Measurements from ENCODE around the gene LAMB4. TPM values are rescaled to one million over a fixed set of nuclear protein-coding genes. Genes with fewer than 3 reads are reported as not detected.
A peak's percentile ranks its signal among the peaks of the same experiment; 100 is the strongest.

LAMB4 gene
- total and polyA plus RNA-seq, 2 donors, result 0.42 to 0.52 TPM

DNA sequence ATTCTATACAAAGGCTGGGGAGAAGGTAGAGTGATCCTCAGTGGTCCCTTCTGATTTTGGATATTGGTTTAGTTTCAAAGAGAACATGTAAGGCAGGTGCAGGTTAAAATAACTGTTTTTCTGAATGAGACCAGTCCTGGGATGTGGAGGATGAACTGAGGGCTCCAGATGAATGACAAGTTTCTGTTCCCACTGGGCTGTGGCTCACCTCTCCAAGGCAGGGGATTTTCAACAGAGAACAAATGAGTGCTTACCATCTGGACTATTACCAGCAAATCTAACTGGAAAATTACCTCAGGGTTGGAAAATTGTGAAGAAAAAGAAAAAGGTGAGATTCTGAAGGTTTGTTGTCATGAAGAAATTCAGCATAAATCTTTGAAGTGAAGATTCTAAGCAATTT, 8.0 kb downstream of the LAMB4 start:
- no peak overlapping the region for H3K27ac ChIP-seq (ENCODE audit: low read depth in 1 of 2, low read length in 1 of 2)
- no peaks in the 10 kb centered on the region for H3K4me1 ChIP-seq (ENCODE audit: control insufficient read depth in 2 of 2, insufficient read depth in 2 of 2, low read length in 2 of 2)
- H3K4me3 ChIP-seq (ENCODE audit: low read length in 2 of 2), result no peak overlapping the region
- H3K36me3 ChIP-seq (ENCODE audit: control insufficient read depth in 2 of 2, insufficient read depth in 2 of 2, low read length in 1 of 2), result no peaks in the 10 kb centered on the region
- H3K27me3 ChIP-seq (ENCODE audit: control insufficient read depth in 2 of 2, insufficient read depth in 1 of 2, low read length in 1 of 2), result no peaks in the 10 kb centered on the region
- H3K9me3 ChIP-seq (ENCODE audit: control insufficient read depth in 2 of 2, insufficient read depth in 1 of 2, low read length in 1 of 2), result no peaks in the 10 kb centered on the region
- no peak for DNase-seq (ENCODE audit: low read depth in 6 of 9, low spot score in 9 of 9)

DNA sequence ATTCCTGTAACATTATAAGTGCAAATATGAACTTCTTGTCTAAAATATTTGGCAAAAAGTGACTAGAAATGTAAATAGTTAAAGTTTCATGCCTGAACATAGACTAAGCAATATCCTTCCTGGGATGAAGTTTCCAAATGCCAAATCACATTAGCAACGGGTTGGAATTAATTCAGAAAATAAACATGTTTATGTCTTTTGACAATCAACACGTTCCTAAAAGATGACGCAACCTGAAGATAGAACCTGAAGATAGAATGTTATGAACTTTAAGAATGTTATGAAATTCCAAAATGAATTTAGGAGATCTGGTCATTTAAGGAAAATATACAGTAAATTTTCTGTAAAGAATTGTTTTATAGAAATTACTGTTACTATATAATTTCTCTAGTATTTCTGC, 9.2 kb downstream of the LAMB4 start:
- H3K27ac ChIP-seq (ENCODE audit: low read depth in 1 of 2, low read length in 1 of 2), result no peak overlapping the region
- no peaks in the 10 kb centered on the region for H3K4me1 ChIP-seq (ENCODE audit: control insufficient read depth in 2 of 2, insufficient read depth in 2 of 2, low read length in 2 of 2)
- no peak overlapping the region for H3K4me3 ChIP-seq (ENCODE audit: low read length in 2 of 2)
- no peaks in the 10 kb centered on the region for H3K36me3 ChIP-seq (ENCODE audit: control insufficient read depth in 2 of 2, insufficient read depth in 2 of 2, low read length in 1 of 2)
- WGBS, result 92% methylated on average over 3 of the region's 3 CpGs
- H3K9me3 ChIP-seq (ENCODE audit: control insufficient read depth in 2 of 2, insufficient read depth in 1 of 2, low read length in 1 of 2), result no peaks in the 10 kb centered on the region
- H3K27me3 ChIP-seq (ENCODE audit: control insufficient read depth in 2 of 2, insufficient read depth in 1 of 2, low read length in 1 of 2), result no peaks in the 10 kb centered on the region
- DNase-seq (ENCODE audit: low read depth in 6 of 9, low spot score in 9 of 9), result no peak

DNA sequence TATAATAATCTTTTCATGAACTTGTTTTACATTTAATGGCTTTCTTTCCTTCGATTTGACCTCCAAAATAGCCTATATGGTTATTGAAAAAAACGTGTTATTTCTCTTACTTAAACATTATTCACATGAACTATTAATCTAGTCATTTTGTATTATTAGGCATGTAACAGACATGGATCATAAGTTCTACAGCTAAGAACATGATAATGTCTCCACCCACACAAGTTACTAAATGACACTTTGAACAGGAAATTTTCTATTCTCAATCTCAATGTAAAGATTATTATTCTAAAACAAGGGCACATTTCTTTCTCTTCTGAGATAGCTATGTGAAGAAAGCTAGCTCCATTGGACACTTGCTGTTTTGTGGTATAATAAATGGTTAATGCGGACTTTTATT, 10.0 kb downstream of the LAMB4 start:
- Histone ChIP-seq H3K4me1 (ENCODE audit: control insufficient read depth in 2 of 2, insufficient read depth in 2 of 2, low read length in 2 of 2) (no peaks in the 10 kb centered on the region), H3K27ac (ENCODE audit: low read depth in 1 of 2, low read length in 1 of 2) (no peak overlapping the region), H3K9me3 (ENCODE audit: control insufficient read depth in 2 of 2, insufficient read depth in 1 of 2, low read length in 1 of 2) (no peaks in the 10 kb centered on the region), H3K36me3 (ENCODE audit: control insufficient read depth in 2 of 2, insufficient read depth in 2 of 2, low read length in 1 of 2) (no peaks in the 10 kb centered on the region), H3K27me3 (ENCODE audit: control insufficient read depth in 2 of 2, insufficient read depth in 1 of 2, low read length in 1 of 2) (no peaks in the 10 kb centered on the region), H3K4me3 (ENCODE audit: low read length in 2 of 2) (no peak overlapping the region)
- no peak for DNase-seq (ENCODE audit: low read depth in 6 of 9, low spot score in 9 of 9)
- 91% methylated on average over 3 of the region's 3 CpGs for WGBS

DNA sequence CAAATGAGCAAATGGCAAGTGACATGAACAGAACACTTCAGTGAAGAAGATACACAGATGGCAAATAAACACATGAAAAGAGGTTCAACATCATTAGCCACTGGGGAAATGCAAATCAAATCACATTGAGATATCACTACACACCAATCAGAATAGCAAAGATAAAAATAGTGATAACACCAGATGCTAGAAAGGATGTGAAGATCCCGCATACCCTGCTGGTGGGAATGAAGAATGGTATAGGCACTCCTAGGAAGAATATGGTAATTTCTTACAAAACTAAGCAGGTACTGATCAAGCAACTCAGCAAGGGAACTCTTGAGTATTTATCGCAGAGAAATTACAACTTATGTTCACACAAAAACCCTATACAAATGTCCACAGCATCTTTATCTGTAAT, 11.2 kb downstream of the LAMB4 start:
- WGBS, result 98% methylated on average over 2 of the region's 2 CpGs

DNA sequence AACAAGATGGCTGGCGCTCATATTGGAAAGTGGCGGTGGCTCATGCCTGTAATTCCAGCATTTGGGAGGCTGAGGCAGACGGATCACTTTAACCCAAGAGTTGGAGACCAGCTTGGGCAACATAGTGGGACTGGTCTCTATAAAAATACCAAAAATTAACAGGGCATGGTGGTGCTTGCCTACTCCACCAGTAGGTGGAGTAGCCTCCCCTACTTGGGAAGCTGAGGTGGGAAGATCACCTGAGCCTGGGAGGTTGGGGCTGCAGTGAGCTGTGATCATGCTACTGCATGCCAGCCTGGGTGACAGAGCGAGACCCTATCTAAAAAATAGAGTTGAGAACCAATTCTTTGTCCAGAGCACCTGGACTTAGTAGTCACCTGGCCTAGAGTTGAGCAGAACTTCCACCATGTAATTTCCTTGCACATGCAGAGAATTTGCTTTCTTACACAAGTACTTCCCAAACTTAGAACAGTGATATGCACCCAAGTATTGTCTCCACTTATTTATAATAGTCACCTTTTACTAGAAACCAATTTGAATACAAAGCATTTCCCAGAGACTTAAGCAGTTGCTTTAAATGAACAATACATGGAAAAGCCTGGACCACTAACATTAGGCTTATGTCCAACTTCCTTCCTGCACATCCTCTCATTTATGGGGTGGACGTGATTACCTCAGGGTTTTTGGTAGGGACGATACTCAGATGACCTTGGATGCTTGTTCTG, 15.9 kb downstream of the LAMB4 start:
- no peak overlapping the region for H3K4me3 ChIP-seq (ENCODE audit: low read length in 2 of 2)
- no peaks in the 10 kb centered on the region for H3K36me3 ChIP-seq (ENCODE audit: control insufficient read depth in 2 of 2, insufficient read depth in 2 of 2, low read length in 1 of 2)
- peak in 2 of 9 donors; percentile 30 to 33 for DNase-seq (ENCODE audit: low read depth in 6 of 9, low spot score in 9 of 9)
- no peaks in the 10 kb centered on the region for H3K4me1 ChIP-seq (ENCODE audit: control insufficient read depth in 2 of 2, insufficient read depth in 2 of 2, low read length in 2 of 2)
- 89% methylated on average over 6 of the region's 6 CpGs for WGBS
- no peaks in the 10 kb centered on the region for H3K27me3 ChIP-seq (ENCODE audit: control insufficient read depth in 2 of 2, insufficient read depth in 1 of 2, low read length in 1 of 2)
- H3K27ac ChIP-seq (ENCODE audit: low read depth in 1 of 2, low read length in 1 of 2), result no peak overlapping the region
- no peaks in the 10 kb centered on the region for H3K9me3 ChIP-seq (ENCODE audit: control insufficient read depth in 2 of 2, insufficient read depth in 1 of 2, low read length in 1 of 2)

More for the DNA sequence above, 11.2 kb downstream of the LAMB4 start:
- no peak for DNase-seq (ENCODE audit: low read depth in 6 of 9, low spot score in 9 of 9)
- Histone ChIP-seq H3K9me3 (ENCODE audit: control insufficient read depth in 2 of 2, insufficient read depth in 1 of 2, low read length in 1 of 2) (no peaks in the 10 kb centered on the region), H3K36me3 (ENCODE audit: control insufficient read depth in 2 of 2, insufficient read depth in 2 of 2, low read length in 1 of 2) (no peaks in the 10 kb centered on the region), H3K27me3 (ENCODE audit: control insufficient read depth in 2 of 2, insufficient read depth in 1 of 2, low read length in 1 of 2) (no peaks in the 10 kb centered on the region), H3K4me1 (ENCODE audit: control insufficient read depth in 2 of 2, insufficient read depth in 2 of 2, low read length in 2 of 2) (no peaks in the 10 kb centered on the region), H3K4me3 (ENCODE audit: low read length in 2 of 2) (no peak overlapping the region), H3K27ac (ENCODE audit: low read depth in 1 of 2, low read length in 1 of 2) (no peak overlapping the region)

DNA sequence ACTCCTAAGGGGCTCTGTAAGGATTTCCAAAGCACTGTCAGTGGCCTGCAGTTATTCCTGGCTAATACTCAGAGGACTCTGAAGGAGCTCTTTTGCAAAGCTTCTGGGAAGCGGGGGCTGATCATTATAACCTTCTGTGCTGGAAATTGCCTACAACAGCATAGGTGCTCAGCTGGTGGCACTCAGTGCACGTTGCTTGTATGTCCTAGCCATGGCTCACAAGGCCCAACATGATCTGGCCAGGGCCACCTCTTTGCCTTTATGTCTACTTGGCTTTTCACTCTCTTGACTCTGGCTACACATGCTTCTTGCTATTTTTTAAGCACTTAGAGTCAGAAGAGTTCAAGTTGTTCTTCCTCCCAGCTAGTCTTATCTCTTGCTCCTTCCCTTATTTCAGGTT, 17.5 kb downstream of the LAMB4 start:
- H3K27me3 ChIP-seq (ENCODE audit: control insufficient read depth in 2 of 2, insufficient read depth in 1 of 2, low read length in 1 of 2), result no peaks in the 10 kb centered on the region
- no peak for DNase-seq (ENCODE audit: low read depth in 6 of 9, low spot score in 9 of 9)
- 90% methylated on average over 2 of the region's 2 CpGs for WGBS

DNA sequence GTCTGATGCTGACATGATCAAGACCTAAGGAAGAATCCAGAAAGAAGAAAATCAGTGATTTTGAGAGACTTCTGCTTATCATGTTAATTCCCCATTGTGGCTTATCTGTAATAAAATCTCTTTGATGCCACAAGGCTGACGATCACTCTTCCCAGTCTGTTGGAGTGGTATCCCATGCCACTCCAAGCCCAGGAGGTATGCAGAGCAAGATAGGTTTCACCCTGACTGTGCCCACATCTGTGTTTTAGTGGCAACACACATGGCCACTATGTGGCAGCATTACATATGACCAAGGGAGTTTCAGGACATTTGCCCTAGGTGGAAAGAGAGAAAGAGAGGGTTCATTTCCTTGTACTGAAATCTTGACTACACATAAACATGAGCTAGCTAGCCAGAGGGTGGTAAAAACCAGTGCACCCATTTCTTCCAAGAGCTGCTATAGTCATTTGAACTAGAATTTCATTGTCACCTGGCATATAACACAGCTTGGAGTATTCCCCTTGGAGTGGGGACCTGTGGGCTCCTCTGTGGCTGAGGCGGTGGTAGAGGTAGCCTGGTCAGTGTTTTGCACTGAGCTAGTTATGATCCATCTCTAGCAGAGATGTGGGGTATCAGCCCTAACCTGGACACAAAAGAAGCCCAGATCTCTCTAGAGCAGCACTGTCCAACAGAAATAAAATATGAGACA, 20.8 kb downstream of the LAMB4 start:
- Histone ChIP-seq H3K27ac (ENCODE audit: low read depth in 1 of 2, low read length in 1 of 2) (no peak overlapping the region), H3K9me3 (ENCODE audit: control insufficient read depth in 2 of 2, insufficient read depth in 1 of 2, low read length in 1 of 2) (no peaks in the 10 kb centered on the region), H3K4me3 (ENCODE audit: low read length in 2 of 2) (no peak overlapping the region), H3K36me3 (ENCODE audit: control insufficient read depth in 2 of 2, insufficient read depth in 2 of 2, low read length in 1 of 2) (no peaks in the 10 kb centered on the region), H3K27me3 (ENCODE audit: control insufficient read depth in 2 of 2, insufficient read depth in 1 of 2, low read length in 1 of 2) (no peaks in the 10 kb centered on the region), H3K4me1 (ENCODE audit: control insufficient read depth in 2 of 2, insufficient read depth in 2 of 2, low read length in 2 of 2) (no peaks in the 10 kb centered on the region)
- 62% methylated on average over 2 of the region's 2 CpGs for WGBS
- peak in 1 of 9 donors; percentile 21 for DNase-seq (ENCODE audit: low read depth in 6 of 9, low spot score in 9 of 9)

More for the DNA sequence above, 17.5 kb downstream of the LAMB4 start:
- no peaks in the 10 kb centered on the region for H3K4me1 ChIP-seq (ENCODE audit: control insufficient read depth in 2 of 2, insufficient read depth in 2 of 2, low read length in 2 of 2)
- H3K36me3 ChIP-seq (ENCODE audit: control insufficient read depth in 2 of 2, insufficient read depth in 2 of 2, low read length in 1 of 2), result no peaks in the 10 kb centered on the region
- no peak overlapping the region for H3K4me3 ChIP-seq (ENCODE audit: low read length in 2 of 2)
- no peaks in the 10 kb centered on the region for H3K9me3 ChIP-seq (ENCODE audit: control insufficient read depth in 2 of 2, insufficient read depth in 1 of 2, low read length in 1 of 2)
- no peak overlapping the region for H3K27ac ChIP-seq (ENCODE audit: low read depth in 1 of 2, low read length in 1 of 2)

DNA sequence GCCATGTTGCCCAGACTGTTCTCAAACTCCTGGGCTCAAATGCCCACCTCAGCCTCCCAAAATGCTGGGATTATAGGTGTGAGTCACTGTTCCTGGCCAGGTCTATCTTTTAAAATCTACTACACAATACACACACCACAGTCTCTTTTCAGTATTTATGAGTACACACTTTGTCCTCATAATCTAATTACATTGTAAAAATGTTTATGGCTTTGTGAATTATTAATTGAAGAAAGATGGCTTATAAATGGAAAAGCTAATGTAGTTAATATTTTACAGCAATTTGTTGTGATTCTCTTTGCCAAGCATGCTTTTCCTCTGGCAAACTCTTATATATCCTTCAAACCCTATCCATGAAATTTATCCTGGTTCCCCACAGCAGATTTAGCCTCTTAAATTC, 22.0 kb downstream of the LAMB4 start:
- H3K9me3 ChIP-seq (ENCODE audit: control insufficient read depth in 2 of 2, insufficient read depth in 1 of 2, low read length in 1 of 2), result no peaks in the 10 kb centered on the region
- H3K27ac ChIP-seq (ENCODE audit: low read depth in 1 of 2, low read length in 1 of 2), result no peak overlapping the region
- no peaks in the 10 kb centered on the region for H3K4me1 ChIP-seq (ENCODE audit: control insufficient read depth in 2 of 2, insufficient read depth in 2 of 2, low read length in 2 of 2)
- H3K27me3 ChIP-seq (ENCODE audit: control insufficient read depth in 2 of 2, insufficient read depth in 1 of 2, low read length in 1 of 2), result no peaks in the 10 kb centered on the region
- no peak for DNase-seq (ENCODE audit: low read depth in 6 of 9, low spot score in 9 of 9)
- H3K4me3 ChIP-seq (ENCODE audit: low read length in 2 of 2), result no peak overlapping the region
- H3K36me3 ChIP-seq (ENCODE audit: control insufficient read depth in 2 of 2, insufficient read depth in 2 of 2, low read length in 1 of 2), result no peaks in the 10 kb centered on the region

DNA sequence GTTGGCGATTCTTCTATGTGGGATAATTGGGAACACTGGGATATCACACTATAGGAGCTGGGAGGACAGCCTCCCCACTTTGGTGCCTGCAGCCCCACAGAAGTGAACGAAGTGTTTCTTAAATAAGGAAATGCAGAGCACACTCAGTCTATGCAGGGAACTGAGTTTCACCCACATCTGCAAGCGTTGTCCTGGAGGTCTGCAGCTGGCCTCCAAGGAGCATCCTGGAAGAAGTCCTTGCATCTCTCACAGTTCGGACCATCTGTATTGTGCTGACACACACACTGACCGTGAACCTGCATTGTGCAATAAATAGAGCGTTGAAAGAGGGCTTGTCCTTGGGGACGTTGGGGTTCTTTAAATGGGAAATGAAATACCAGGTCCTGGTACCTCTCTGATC, 25.8 kb downstream of the LAMB4 start:
- Histone ChIP-seq H3K27me3 (ENCODE audit: control insufficient read depth in 2 of 2, insufficient read depth in 1 of 2, low read length in 1 of 2) (no peaks in the 10 kb centered on the region), H3K27ac (ENCODE audit: low read depth in 1 of 2, low read length in 1 of 2) (no peak overlapping the region), H3K4me3 (ENCODE audit: low read length in 2 of 2) (no peak overlapping the region), H3K9me3 (ENCODE audit: control insufficient read depth in 2 of 2, insufficient read depth in 1 of 2, low read length in 1 of 2) (no peaks in the 10 kb centered on the region), H3K4me1 (ENCODE audit: control insufficient read depth in 2 of 2, insufficient read depth in 2 of 2, low read length in 2 of 2) (no peaks in the 10 kb centered on the region), H3K36me3 (ENCODE audit: control insufficient read depth in 2 of 2, insufficient read depth in 2 of 2, low read length in 1 of 2) (no peaks in the 10 kb centered on the region)
- DNase-seq (ENCODE audit: low read depth in 6 of 9, low spot score in 9 of 9), result no peak
- 95% methylated on average over 7 of the region's 7 CpGs for WGBS
